ENCODE data around the gene PHACTR2. TPM values are rescaled to one million over a fixed set of nuclear protein-coding genes. Genes with fewer than 3 reads are reported as not detected.

PHACTR2 gene
- polyA plus RNA-seq, 4 donors: 28.4 to 93.7 (median 35.1) TPM

DNA sequence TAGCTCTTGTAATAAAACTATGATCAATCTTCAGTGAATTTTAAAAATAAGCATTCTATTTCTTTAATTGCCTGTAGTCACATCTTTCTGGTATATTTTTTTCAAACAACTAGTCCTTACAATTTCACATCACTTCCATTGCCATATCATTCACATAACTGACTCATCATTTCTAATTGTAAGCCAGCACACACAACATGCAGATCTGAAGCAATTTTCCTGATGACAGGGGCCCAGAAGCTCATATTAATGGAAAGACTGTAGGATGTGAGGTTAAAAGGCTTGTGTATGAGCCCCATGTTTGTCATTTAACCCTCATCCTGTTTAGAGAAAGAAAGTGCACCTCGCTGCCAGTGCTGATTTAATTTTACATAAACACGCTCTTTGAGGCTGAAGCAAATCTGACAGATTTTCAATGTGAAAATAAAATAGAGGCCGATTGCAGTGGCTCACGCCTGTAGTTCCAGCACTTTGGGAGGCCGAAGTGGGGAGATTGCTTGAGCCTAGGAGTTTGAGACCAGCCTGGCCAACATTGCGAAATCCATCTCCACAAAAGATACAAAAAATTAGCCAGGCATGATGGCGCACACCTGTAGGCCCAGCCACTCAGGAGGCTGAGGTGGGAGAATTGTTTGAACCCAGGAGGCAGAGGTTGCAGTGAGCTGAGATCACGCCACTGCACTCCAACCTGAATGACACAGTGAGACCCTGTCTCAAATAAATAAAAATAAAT lies 125.2 kb downstream of the PHACTR2 start:
- DNase-seq (ENCODE audit: low read depth in 4 of 4, low spot score in 3 of 4): no peak

DNA sequence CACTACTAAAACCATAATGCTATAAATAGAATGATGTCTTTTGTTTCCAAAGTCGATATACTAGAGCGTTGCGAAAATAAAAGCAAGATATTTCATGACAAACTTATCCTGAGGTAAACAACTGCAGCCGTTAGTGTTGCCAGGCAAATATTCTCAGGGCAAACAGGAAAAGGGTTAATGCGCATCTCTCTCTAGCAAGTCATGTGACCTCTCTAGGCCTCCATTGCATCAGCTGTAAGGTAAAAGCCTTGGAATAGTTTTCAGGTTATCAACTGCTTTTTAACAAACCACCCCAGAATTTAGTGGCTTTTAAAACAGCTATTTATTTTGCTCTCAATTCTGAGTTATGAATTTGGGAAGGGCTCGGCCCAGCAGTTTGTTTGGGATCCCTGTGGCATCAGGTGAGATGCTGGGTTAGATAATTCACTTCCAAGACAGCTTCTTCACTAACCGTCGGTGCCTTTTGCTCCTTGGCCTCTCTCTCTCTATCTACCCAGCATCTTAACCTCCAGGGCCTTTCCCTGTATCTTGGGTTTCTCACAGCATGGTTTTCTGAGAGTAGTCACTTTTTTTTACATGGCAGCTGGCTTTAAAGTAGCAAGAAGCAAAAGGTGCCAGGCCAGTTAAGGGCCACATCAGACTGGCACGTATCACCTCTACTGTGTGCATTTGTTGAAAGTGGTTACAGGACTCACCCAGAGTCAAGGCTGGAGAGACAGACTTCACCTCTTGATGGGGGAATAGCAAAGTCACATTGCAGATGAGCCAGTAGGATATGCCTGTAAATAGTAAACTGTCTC lies 126.2 kb downstream of the PHACTR2 start:
- DNase-seq (ENCODE audit: low read depth in 4 of 4, low spot score in 3 of 4): no peak

DNA sequence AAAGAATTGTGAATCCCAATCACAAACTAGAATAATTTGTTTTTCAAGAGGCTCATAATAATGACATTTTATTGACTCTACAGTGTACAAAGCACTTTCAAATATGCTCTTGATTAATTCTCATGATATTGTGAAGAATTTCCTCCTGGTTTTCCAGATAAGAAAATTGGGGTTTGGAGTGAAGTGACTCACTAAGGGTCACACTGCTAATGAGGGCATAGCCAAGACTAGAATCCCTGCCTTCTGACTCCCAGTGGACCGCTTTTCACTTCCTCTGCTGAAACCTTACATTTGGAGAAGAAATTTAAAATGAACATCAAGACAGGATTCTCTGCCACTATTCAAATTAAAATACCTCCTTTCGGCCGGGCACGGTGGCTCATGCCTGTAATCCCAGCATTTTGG lies 127.1 kb downstream of the PHACTR2 start:
- no peak for DNase-seq (ENCODE audit: low read depth in 4 of 4, low spot score in 3 of 4)

DNA sequence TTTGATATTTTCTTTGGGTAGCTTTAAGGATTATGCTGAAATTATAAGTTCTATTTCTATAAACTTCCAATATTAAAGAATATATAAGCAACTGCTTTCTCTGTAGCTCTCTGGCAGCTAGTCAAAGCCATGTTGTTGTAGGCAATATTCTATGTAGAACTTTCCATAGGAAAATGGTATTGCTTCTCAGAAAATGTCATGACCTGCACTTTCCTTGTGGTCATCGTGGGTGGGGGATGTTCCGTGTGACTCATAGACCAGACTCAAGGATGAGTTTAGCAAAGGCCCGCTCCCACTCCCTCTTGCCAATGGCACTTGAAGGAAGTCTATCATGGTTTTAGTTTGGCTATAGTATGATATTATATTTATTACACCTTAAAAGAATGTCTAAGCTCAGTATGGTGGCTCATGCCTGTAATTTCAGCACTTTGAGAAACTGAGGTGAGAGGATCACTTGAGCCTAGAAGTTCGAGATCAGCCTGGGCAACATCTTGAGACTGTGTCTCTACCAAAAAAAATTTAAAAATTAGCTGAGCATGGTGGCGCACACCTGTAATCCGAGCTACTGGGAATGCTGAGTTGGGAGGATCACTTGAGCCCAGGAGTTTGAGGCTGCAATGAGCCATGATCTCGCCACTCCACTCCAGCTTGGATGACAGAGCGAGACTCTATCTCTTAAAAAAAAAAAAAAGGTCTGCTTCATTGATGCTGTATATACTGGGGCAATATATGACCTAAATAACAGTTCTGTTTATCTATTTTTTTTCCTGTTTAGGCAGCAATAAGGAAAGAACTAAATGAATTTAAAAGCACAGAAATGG lies 128.7 kb downstream of the PHACTR2 start:
- DNase-seq (ENCODE audit: low read depth in 4 of 4, low spot score in 3 of 4): no peak

DNA sequence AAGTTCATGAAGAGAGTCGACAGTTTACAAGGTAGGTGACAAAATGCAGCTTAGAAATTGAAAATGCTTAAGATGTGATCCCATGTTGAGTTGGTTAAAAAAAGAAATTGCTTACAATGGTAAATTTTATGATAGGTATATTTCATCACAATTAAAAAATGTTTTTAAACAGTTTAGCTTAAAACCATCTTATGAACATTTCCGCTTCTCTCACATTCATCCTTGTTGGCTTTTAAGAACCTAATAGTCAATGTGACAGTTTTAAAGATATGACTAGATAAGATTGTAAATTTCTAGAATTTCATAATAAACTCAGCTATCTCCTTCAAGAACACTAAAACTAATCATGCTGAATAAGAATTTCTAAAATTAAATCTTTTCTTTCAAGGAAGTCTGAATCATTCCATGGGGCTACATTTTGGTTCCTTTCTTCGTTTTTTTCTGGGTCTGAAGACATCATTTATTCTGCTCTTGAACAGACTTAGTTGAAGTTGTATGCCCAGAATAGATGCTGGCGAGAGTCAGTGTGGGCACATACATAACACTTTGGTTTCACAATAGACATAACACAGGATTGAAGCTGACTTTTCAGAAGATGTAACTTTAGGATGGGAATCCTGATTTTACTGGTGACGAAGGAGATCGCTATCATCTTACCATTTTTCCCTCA lies 129.5 kb downstream of the PHACTR2 start:
- DNase-seq (ENCODE audit: low read depth in 4 of 4, low spot score in 3 of 4): no peak

DNA sequence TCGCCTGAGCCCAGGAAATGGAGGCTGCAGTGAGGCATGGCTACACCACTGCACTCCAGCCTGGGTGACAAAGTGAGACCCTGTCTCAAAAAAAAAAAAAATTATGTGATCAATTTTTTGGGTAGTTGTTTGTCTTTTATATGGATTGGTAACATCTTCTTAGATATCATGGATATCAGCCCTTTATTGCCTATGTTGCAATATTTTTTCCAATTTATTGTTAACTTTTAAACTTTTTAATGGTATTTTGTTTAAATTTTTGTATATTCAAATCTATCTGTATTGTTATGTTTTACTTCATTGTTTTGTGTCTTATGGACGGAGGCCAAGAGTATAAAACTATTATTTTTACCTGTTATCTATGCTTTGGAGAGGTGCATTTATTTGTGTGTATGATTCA lies 133.0 kb downstream of the PHACTR2 start:
- DNase-seq (ENCODE audit: low read depth in 4 of 4, low spot score in 3 of 4): no peak

DNA sequence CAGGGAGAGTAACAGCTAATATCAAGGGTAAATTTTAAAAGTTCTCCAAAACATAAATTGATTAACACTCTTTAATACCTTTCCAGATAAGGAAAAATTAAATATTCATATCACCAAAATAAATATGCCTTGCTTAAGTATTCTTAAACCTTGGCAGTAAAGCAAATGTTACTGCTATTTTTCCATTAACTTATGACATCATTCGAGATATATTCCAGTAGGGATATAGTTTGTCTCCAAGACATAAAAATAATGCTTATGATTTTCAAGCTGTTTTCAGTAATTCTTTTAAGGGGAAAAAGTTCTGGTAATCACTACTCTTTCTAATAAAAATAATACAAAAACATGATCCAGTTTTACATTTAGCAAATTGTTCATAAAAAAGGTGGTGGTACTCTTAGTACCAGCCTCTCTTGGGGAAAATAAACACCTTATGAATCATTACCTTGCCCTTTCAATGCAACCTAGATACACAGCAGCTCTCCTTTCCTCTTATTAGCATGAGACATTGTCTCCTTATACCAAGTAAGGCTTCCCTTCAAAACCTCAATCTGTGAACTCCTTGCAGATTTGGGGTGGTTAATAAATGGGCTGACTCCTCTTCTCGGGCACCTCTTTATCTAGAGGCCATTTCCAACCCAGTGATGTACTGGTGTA lies 133.9 kb downstream of the PHACTR2 start:
- no peak for DNase-seq (ENCODE audit: low read depth in 4 of 4, low spot score in 3 of 4)

DNA sequence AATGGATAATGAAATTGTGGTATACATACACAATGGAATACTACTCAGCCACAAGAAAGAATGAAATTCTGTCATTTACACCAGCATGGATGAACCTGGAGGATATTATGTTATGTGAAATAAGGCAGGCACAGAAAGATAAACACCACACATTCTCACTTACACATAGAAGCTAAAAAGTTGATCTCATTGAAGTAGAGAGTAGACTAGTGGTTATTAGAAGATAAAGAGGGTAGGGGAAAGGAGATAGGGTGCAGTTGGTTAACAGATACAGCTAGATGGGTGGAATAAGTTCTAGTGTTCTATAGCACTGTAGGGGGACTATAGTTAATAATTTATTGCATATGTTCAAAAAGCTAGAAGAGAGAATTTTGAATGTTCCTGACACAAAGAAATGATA lies 139.9 kb downstream of the PHACTR2 start:
- no peak for DNase-seq (ENCODE audit: low read depth in 4 of 4, low spot score in 3 of 4)

DNA sequence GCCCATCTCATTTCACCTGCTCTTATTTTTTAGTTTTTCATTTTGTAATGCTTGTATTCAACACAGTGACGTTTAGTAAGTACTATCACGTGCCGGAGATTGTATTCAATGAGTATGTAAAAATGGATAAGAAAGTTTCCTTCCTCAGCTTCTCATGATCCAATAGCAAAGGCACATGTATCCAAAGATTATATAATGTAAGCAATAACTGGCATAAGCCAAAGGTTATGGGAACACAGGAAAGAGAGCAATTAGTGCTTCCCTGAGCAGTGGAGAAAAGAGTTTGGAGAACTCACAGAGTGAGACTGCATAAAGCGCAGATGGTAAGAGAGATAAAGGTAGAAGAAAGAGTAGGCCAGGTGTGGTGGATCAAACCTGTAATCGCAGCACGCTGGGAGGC lies 143.6 kb downstream of the PHACTR2 start:
- no peak for DNase-seq (ENCODE audit: low read depth in 4 of 4, low spot score in 3 of 4)

DNA sequence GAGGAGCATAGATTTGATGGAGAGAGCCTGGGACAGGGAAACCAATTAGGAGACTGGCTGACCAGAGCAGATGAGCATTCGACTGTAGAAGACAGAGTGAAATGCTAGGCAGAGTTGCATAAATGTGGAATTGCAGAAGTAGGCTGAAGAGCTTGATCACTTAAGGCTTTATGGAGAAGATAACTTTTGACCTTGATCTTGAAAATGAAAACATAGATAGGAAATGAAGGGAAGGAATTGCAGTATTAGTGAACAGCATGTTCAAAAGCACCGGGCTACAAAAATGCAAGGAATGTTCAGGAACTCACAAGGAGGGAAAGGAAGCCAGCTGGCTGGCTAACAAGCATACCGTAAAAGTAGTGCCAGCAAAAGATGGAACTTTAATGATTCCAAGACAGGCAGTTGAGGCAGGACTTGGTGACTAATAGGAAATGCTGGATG lies 144.8 kb downstream of the PHACTR2 start:
- no peak for DNase-seq (ENCODE audit: low read depth in 4 of 4, low spot score in 3 of 4)

DNA sequence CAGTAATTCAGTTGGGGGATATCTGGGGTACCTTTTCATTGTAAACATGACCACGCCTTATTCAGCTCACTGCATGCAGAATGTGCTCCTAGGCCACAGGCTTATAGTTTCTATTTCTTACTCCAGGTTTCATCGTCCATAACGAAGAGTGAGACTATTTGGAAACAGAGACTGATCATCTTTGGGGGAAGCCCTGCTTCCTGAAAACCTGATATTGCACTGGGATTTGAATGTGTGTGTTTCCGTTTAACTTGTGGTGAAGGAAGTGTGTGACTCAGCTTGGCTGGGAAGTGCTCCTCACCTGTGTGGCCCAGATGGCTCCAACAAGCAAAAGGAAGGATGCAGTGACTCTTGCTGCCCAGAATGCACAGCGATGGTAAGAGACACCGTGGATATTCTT lies 145.8 kb downstream of the PHACTR2 start:
- DNase-seq (ENCODE audit: low read depth in 4 of 4, low spot score in 3 of 4): no peak

DNA sequence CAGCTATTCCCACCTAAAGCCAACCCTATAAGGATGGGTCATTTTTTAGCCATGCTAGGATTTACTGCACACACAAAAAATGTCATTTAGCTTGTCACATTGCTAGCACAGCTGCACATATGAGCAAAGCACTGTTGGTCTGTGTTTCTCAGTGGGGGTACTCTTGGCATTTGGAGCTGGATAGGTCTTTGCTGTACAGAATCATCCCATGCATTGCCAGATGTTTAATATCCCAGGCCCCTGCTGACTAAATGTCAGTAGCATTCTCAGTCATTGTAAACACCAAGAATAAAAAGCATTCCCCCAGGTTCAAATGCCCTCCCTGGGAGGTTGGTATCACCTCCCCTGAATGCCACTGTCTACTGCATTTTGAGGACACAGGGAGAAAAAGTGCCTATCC lies 150.8 kb downstream of the PHACTR2 start:
- no peak for DNase-seq (ENCODE audit: low read depth in 4 of 4, low spot score in 3 of 4)

DNA sequence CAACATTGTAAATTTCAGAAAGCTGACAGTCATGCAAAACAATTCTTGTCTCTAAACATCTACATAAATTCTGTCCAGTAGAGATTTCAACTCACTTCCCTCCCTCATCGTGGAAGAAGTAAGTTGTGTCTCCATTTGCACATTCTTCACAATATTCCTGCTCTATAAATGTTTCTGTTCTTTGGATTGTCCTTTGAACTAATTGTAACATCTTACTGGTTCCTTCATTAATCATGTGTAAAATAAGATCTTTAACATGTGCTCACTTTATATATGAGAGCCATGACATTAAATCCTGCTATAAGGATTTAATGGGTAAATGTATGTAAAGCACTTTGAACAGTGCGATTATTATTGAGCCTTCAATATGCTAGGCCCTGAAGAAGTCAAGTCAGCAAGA lies 158.4 kb downstream of the PHACTR2 start:
- no peak for DNase-seq (ENCODE audit: low read depth in 4 of 4, low spot score in 3 of 4)

DNA sequence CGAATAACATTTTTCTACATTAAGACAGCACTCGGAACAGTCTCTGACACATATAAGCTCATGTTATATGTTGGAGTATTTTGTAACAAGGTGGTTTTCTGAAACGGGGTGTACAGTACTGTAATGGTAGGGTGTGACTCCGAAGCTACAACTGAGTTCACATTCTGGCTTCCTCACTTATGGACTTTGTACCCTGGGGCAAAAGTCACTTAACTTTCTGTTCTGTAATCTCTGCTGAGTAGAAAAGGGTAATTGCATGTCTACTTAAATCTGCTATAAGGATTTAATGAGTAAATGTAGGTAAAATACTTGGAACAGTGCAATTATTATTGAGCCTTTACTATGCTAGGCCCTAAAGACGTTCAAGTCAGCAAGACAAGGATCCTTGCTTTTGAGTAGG lies 160.6 kb downstream of the PHACTR2 start:
- DNase-seq (ENCODE audit: low read depth in 4 of 4, low spot score in 3 of 4): no peak

DNA sequence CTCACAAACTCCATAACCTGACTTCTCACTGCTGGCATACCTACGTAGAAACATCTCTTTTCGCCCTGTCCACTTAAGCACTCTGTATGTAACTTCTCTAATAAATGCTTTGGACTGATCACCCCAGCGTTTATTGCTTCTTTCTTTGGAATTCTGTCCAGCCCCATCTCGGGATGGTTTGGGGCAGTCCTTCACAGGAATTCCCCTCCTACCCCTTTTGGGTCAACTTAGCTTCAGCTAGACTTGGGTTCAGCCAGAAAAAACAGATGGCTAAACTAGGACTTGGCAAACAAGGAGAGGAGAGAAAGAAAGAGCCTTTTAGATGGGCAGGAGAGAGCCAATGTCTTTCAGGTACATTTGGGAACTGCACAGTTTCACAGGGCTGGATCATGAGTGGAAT lies 161.4 kb downstream of the PHACTR2 start:
- DNase-seq (ENCODE audit: low read depth in 4 of 4, low spot score in 3 of 4): no peak

DNA sequence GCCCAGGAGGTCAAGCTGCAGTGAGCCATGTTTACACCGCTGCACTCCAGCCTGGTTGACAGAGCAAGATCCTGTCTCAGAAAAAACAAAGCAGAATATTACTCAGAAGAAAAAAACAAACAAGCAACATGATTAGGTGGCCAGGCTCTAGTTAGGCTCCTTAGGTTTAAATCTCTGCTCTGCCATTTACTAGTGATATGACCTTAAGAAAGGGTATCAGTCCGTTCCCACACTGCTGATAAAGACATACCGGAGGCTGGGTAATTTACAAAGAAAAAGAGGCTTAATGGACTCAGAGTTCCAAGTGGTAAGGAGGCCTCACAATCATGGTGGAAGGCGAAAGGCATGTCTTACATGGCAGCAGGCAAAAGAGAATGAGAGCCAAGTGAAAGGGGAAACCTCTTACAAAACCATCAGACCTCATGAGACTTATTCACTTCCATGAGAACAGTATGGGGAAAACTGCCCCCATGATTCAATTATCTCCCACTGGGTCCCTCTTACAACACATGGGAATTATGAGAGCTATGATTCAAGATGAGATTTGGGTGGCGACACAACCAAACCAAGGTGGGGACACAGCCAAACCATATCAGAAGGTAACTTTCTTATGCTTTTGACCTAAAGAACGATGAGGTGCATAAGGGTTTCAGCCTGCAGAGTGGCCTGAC lies 163.0 kb downstream of the PHACTR2 start:
- DNase-seq (ENCODE audit: low read depth in 4 of 4, low spot score in 3 of 4): no peak

DNA sequence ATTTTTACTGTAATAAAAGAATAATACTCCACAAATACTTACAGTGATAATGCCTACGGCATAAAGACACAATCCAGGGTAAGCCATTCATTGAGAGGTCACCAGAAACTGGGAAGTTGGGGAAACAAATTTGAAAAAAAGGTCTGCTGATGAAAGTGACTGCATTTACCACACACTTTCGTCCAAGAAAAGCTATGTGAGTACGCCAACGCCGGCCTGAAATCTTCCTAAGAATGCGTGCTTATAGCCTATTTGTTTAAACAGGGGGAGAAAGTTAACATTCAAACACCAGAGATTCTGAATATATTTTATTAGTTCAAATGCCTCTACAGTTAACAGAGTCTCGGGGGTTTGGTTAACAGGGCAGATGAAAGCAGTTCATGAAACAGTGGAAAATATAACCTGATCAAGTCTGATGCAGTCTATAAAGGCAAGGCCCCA lies 164.7 kb downstream of the PHACTR2 start:
- DNase-seq (ENCODE audit: low read depth in 4 of 4, low spot score in 3 of 4): no peak

DNA sequence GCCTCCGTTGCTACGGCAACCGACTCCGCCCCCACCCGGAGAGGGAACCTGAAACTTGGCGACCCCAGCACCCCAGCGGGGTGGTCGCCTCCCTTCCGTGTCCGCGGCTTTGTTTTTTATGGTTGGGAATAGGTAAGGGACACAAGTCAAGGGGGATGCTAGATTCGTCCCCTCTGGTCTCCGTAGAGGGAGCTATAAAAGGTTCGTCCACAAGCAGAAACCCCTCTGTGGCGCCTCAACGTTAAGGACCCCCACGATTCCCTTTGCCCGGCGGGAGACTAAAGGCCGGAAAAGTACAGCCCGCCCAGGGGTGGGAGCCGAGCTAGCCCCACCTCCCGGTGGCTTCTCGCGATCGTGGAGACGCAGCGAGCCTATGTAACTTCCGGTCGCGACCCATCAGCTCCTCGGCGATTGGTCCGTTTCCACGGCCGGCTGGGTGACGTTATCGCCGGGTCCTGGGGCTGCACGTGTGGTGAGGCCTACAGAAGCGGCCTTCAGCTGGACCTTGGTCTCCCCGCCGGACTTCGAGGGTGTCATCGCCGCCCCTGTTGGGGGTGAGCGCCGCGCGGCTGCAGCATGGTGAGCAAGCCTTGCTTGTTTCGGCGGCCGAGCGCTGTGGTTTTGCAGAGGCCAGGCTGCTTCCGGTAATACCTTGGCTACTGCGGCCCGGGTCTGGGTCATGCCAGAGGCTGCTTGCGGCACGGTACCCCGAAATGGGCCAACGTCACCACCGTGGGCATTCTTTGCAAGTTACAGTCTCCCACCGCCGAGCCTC lies 165.3 kb downstream of the PHACTR2 start, which contains the start of gene LTV1:
TSS of gene LTV1 (plus strand) at position 437 of the 775 bp plus-strand sequence. CDS start at position 577, 140 bp downstream.
- peak; percentile 93 to 95 (median 94) for DNase-seq (ENCODE audit: low read depth in 4 of 4, low spot score in 3 of 4)

DNA sequence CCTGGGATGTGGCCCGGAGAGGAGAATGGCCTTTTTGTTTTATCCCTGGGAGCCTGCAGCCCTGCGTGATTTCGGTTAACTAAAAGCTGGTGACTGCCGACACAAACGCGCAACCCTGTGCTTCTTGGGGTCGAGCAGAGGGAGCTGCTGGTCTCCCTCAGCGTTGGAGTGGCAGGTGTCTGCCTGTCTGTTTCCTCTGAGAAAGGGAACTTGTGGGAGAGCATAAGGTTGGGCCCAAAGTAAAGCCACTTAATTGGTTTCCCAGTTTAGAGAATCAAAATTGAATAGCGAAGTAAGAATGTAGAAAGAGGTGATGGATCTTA lies 165.9 kb downstream of the PHACTR2 start:
- no peak for DNase-seq (ENCODE audit: low read depth in 4 of 4, low spot score in 3 of 4)

Measured in left renal pelvis (tissue), 4 donors.